HepG2 (cell line): ENCODE measurements around the gene MYO15A. TPM values are rescaled to one million over a fixed set of nuclear protein-coding genes. Genes with fewer than 3 reads are reported as not detected.

Experiments used
- ATAC-seq: fragments of 200-7000 bp; cut with Tn5 transposase; 3 replicates; pipeline ENCODE4 v1.9.1; 2020; ENCODE audit warnings: mild to moderate bottlenecking, moderate library complexity
- BruUV-seq: library from RNA; stranded (reverse); fragments of 400-500 nt; replicated peaks from 2 replicates; lab custom pipeline; 2021; lab: Mats Ljungman, UMichigan
- CTCF ChIA-PET: fragments of 300-600 bp; formaldehyde crosslinking; extraction: SDS; loops from one replicate; lab custom pipeline; 2021; ENCODE audit warnings: low total read pairs, inconsistent platforms, low intra/inter-chr PET ratio; lab: Yijun Ruan, JAX
- POLR2A ChIA-PET: fragments of 350-600 bp; sonication (Branson Sonifier 250); formaldehyde crosslinking; loops from one replicate; lab custom pipeline; 2020; ENCODE audit warnings: antibody characterized with exemption, inconsistent platforms; lab: Yijun Ruan, JAX
- DNase-seq: peaks from one replicate; pipeline ENCODE4 v3.0.0-alpha.2; 2015; ENCODE audit warnings: low spot score
- FAIRE-seq: peaks from 3 replicates; lab custom pipeline; 2011; peaks lifted over from hg19 to GRCh38; lab: Jason Lieb, UNC
- H2AFZ ChIP-seq: one replicate; pipeline ENCODE4 v1.6.1; 2011; ENCODE audit warnings: low read length, inconsistent platforms
- H3K27ac ChIP-seq: fragments of 300-600 bp; 3 replicates; pipeline ENCODE4 v1.8.0; 2011; ENCODE audit warnings: mixed run types, mild to moderate bottlenecking, mixed read lengths, low read length, inconsistent platforms; ENCODE audit not compliant: insufficient read depth; ENCODE audit errors: extremely low read length
- H3K27me3 ChIP-seq, 2 experiments: fragments of 200-600 bp in 1 of 2; 2 replicates in 1 of 2; 3 replicates in 1 of 2; pipeline versions ENCODE4 v1.6.0 to v1.8.0; 2011; ENCODE audit warnings: low read length in 2 of 2, mild to moderate bottlenecking in 2 of 2, moderate library complexity in 2 of 2, inconsistent platforms in 1 of 2; ENCODE audit not compliant: insufficient read depth in 2 of 2, control insufficient read depth in 1 of 2
- H3K36me3 ChIP-seq, 2 experiments: fragments of 200-600 bp in 1 of 2; replicated peaks in 1 of 2; 2 replicates in 1 of 2; 3 replicates in 1 of 2; pipeline versions ENCODE4 v1.5.1 to v1.8.0; 2011; ENCODE audit warnings: low read length in 2 of 2, inconsistent platforms in 1 of 2; ENCODE audit not compliant: insufficient read depth in 2 of 2, control insufficient read depth in 1 of 2
- H3K4me1 ChIP-seq: 2 replicates; pipeline ENCODE4 v1.5.1; 2012; ENCODE audit warnings: low read length, inconsistent platforms; ENCODE audit not compliant: insufficient read depth
- H3K4me2 ChIP-seq: 2 replicates; pipeline ENCODE4 v1.6.0; 2011; ENCODE audit warnings: low read depth, low read length, inconsistent platforms
- H3K4me3 ChIP-seq, 3 experiments: fragments of 200-600 bp in 1 of 3; sonication (generic), shearing (Covaris generic) in 1 of 3; replicated peaks in 1 of 3; 2 replicates each; pipeline ENCODE4 v1.5.1; 2011 to 2016; ENCODE audit warnings: low read length in 3 of 3, inconsistent platforms in 2 of 3, low read depth in 2 of 3, mild to moderate bottlenecking in 2 of 3, control low read depth in 1 of 3, mixed read lengths in 1 of 3; ENCODE audit not compliant: insufficient read depth in 1 of 3
- H3K79me2 ChIP-seq: one replicate; pipeline ENCODE4 v1.6.1; 2011; ENCODE audit warnings: low read length, inconsistent platforms; ENCODE audit not compliant: insufficient read depth
- H3K9ac ChIP-seq: 2 replicates; pipeline ENCODE4 v1.6.0; 2011; ENCODE audit warnings: mild to moderate bottlenecking, low read depth, low read length, inconsistent platforms; ENCODE audit not compliant: insufficient read depth
- H3K9me3 ChIP-seq: 2 replicates; pipeline ENCODE4 v1.5.1; 2012; ENCODE audit warnings: mild to moderate bottlenecking, low read length
- H4K20me1 ChIP-seq: 2 replicates; pipeline ENCODE4 v1.6.0; 2011; ENCODE audit warnings: inconsistent platforms, mild to moderate bottlenecking, low read length, moderate library complexity; ENCODE audit not compliant: insufficient read depth
- BATF2 ChIP-seq: sonication (generic); formaldehyde crosslinking; IDR thresholded peaks from 2 replicates; pipeline ENCODE4 v1.8.0; 2022; ENCODE audit warnings: mild to moderate bottlenecking, missing genetic modification reagents, moderate library complexity
- ETV6 ChIP-seq: sonication (generic); formaldehyde crosslinking; conservative IDR thresholded peaks from 2 replicates; pipeline ENCODE4 v1.4.0; 2020; ENCODE audit warnings: missing genetic modification reagents
- FUBP1 ChIP-seq: sonication (generic); formaldehyde crosslinking; IDR thresholded peaks from 2 replicates; pipeline ENCODE4 v1.5.1; 2020; ENCODE audit warnings: missing genetic modification reagents, mild to moderate bottlenecking, borderline replicate concordance
- ISX ChIP-seq: sonication (generic); formaldehyde crosslinking; conservative IDR thresholded peaks from 2 replicates; pipeline ENCODE4 v1.5.0; 2020; ENCODE audit warnings: missing genetic modification reagents
- MAFF ChIP-seq: IDR thresholded peaks from 2 replicates; pipeline ENCODE4 v1.6.1; 2011; ENCODE audit warnings: low read depth, low read length, improper control_type of control experiment
- MIER2 ChIP-seq: IDR thresholded peaks from 2 replicates; pipeline ENCODE4 v1.6.1; 2016; ENCODE audit warnings: missing biosample characterization, missing genetic modification reagents
- NCOR1 ChIP-seq: fragments of 200-600 bp; sonication (generic); IDR thresholded peaks from 2 replicates; pipeline ENCODE4 v1.7.0; 2017; ENCODE audit warnings: antibody characterized with exemption, low read length, borderline replicate concordance
- NONO ChIP-seq, 2 experiments: fragments of 450-650 bp in 1 of 2; sonication (generic) in 1 of 2; formaldehyde crosslinking in 1 of 2; IDR thresholded peaks in 1 of 2; conservative IDR thresholded peaks in 1 of 2; 2 replicates each; pipeline versions ENCODE4 v1.6.1 to v1.8.0; 2017 to 2022; ENCODE audit warnings: mild to moderate bottlenecking in 1 of 2, missing genetic modification reagents in 1 of 2, moderate library complexity in 1 of 2
- SP4 ChIP-seq: sonication (generic); formaldehyde crosslinking; IDR thresholded peaks from 2 replicates; pipeline ENCODE4 v1.8.1; 2023; ENCODE audit warnings: mild to moderate bottlenecking, missing genetic modification reagents
- SRSF4 ChIP-seq: fragments of 200-400 bp; formaldehyde crosslinking; IDR thresholded peaks from one replicate; pipeline ENCODE4 v1.6.1; 2018; ENCODE audit warnings: mild to moderate bottlenecking, low read depth, low read length, moderate library complexity; ENCODE audit not compliant: poor library complexity, severe bottlenecking
- ZBTB21 ChIP-seq: sonication (generic); formaldehyde crosslinking; IDR thresholded peaks from 2 replicates; pipeline ENCODE4 v1.4.0; 2020; ENCODE audit warnings: missing genetic modification reagents
- ZIK1 ChIP-seq: sonication (generic); formaldehyde crosslinking; IDR thresholded peaks from 2 replicates; pipeline ENCODE4 v1.5.0; 2020; ENCODE audit warnings: mild to moderate bottlenecking, low read depth, missing genetic modification reagents, borderline replicate concordance
- ZMYM2 ChIP-seq: sonication (generic); formaldehyde crosslinking; IDR thresholded peaks from 2 replicates; pipeline ENCODE4 v1.8.0; 2022; ENCODE audit warnings: mild to moderate bottlenecking, missing genetic modification reagents
- ZNF34 ChIP-seq: sonication (generic); formaldehyde crosslinking; IDR thresholded peaks from 2 replicates; pipeline ENCODE4 v1.4.0; 2020; ENCODE audit warnings: mild to moderate bottlenecking, missing genetic modification reagents, borderline replicate concordance
- ZNF605 ChIP-seq: sonication (generic); formaldehyde crosslinking; IDR thresholded peaks from 2 replicates; pipeline ENCODE4 v1.8.0; 2022; ENCODE audit warnings: mild to moderate bottlenecking, missing genetic modification reagents
- ZNF710 ChIP-seq: sonication (generic); formaldehyde crosslinking; IDR thresholded peaks from 2 replicates; pipeline ENCODE4 v1.5.0; 2020; ENCODE audit warnings: mild to moderate bottlenecking, missing genetic modification reagents, borderline replicate concordance
- ZNF749 ChIP-seq: sonication (generic); formaldehyde crosslinking; IDR thresholded peaks from 2 replicates; pipeline ENCODE4 v1.8.0; 2022; ENCODE audit warnings: mild to moderate bottlenecking, missing genetic modification reagents, moderate library complexity, borderline replicate concordance
- WGBS: methylation state at CpG from one replicate; pipeline ENCODE4 v1.1.6; 2017; ENCODE audit warnings: low lambda C conversion rate; 5-methylcytosine and 5-hydroxymethylcytosine counted together
- in situ Hi-C: cut with HindIII; loops from 2 replicates; pipeline ENCODE4 v1.10.0; 2017; ENCODE audit warnings: low pct_unique_long_range_greater_than_20kb; ENCODE audit not compliant: extremely low pct_ligation_motif_present
- intact Hi-C: fragments of 100-400 bp; cut with micrococcal nuclease; formaldehyde crosslinking; loops from one replicate; pipeline ENCODE4 v1.10.0; 2022; ENCODE audit not compliant: unreplicated experiment
- polyA plus RNA-seq, 8 experiments: library from polyadenylated mRNA; depleted of rRNA in 3 of 8; stranded (reverse) in 7 of 8; unstranded in 1 of 8; fragments of >200 nt; fragmentation: Illumina TruSeq in 4 of 8; extraction: Trizol in 4 of 8; gene quantifications; 2 replicates each; pipeline versions ENCODE4 v1.2.1 to v1.2.3, GENCODE V29; 2011 to 2016; ENCODE audit warnings: low read depth in 4 of 8, missing spikeins in 1 of 8, mixed read lengths in 1 of 8; ENCODE audit not compliant: insufficient read depth in 1 of 8
- total RNA-seq, 5 experiments: library from RNA; depleted of rRNA; stranded (reverse); fragments of >200 nt; fragmentation: Illumina TruSeq; extraction: Trizol; gene quantifications; 2 replicates each; pipeline ENCODE4 v1.2.3, GENCODE V29; 2016; ENCODE audit warnings: low read depth in 1 of 5

Gene MYO15A
- total and polyA plus RNA-seq, 2 of the 13 experiments (the other 11 are each of a cell fraction or from before 2014, with no cell fraction given), result 0.07 to 0.20 TPM

- Histone ChIP-seq H3K36me3 (peaks cover 40 to 69% of the 10 kb centered on the region in 2 experiments), H4K20me1 (peaks cover 58% of the 10 kb centered on the region)
Measured at GRCh38 chr17:18194394-18194793, 85.8 kb downstream of the MYO15A start.

More at GRCh38 chr17:18194394-18194793, 85.8 kb downstream of the MYO15A start:
- peaks cover 92% of the 10 kb centered on the region for H3K79me2 ChIP-seq
- H3K4me1 ChIP-seq, result peaks cover 33% of the 10 kb centered on the region
- TF ChIP-seq ZNF710 (CRISPR knock-in tag) (no peak), SRSF4 (no peak), ETV6 (CRISPR knock-in tag) (no peak), ZNF34 (CRISPR knock-in tag) (no peak), NONO (IDR thresholded peaks at IDR 0.05) (no peak), NONO (CRISPR knock-in tag; conservative IDR thresholded peaks at IDR 0.05) (no peak), BATF2 (CRISPR knock-in tag) (no peak), NCOR1 (no peak), ZNF605 (CRISPR knock-in tag) (no peak), ZIK1 (no peak), MAFF (no peak), FUBP1 (CRISPR knock-in tag) (no peak), ZNF749 (CRISPR knock-in tag) (no peak), MIER2 (CRISPR knock-in tag) (no peak), ZMYM2 (CRISPR knock-in tag) (no peak), SP4 (CRISPR knock-in tag) (no peak), ISX (no peak), ZBTB21 (CRISPR knock-in tag) (no peak)
- H3K4me2 ChIP-seq, result no peak overlapping the region
- intact Hi-C loops, result no loop called here
- BruUV-seq, result no TSS peak
- POLR2A ChIA-PET, result interaction anchor here (1.0 kb wide), 1 partner anchor 11 kb away, joined by 3 read pairs; the partner anchor contains the start of gene ALKBH5
- no peaks in the 10 kb centered on the region for H3K9me3 ChIP-seq
- ATAC-seq (no peak), DNase-seq (no peak), FAIRE-seq (no peak)
- 100% methylated on average over 4 of the region's 4 CpGs for WGBS
- H3K27me3 ChIP-seq, result no peaks in the 10 kb centered on the region
- in situ Hi-C loops, result no loop called here
- H2AFZ ChIP-seq, result no peak overlapping the region
- no peak overlapping the region for H3K27ac ChIP-seq
- H3K4me3 ChIP-seq, result no peak overlapping the region
- no peak overlapping the region for H3K9ac ChIP-seq
- CTCF ChIA-PET, result no interaction called here
